Right lobe of liver (tissue), 4 donors: ENCODE results near the gene EMC7.
"Not testable (repeated sequence)": the region's sequence is repeated elsewhere in the genome, so short reads cannot be mapped to it uniquely, and the experiment has no call there.

Experiments
- POLR2A ChIP-seq: fragments of 450-650 bp; IDR thresholded peaks from one replicate; pipeline ENCODE4 v1.6.1; 2017; ENCODE audit warnings: antibody characterized with exemption, mild to moderate bottlenecking
- TF ChIP-seq, protein P1 (sequence below), 4 donors: fragments of 200-600 bp in 3 of 4; fragments of 450-650 bp in 1 of 4; IDR thresholded peaks; one replicate each; pipeline versions ENCODE4 v1.5.1 to v1.8.0; 2016 to 2022; ENCODE audit warnings: antibody characterized with exemption in 4 of 4, mild to moderate bottlenecking in 2 of 4
- donor health status: DM: no; HTN: no; CAD: no.
- donor health status: DM: no; HTN: no; CAD: no.
- donor health status: DM: no; HTN: yes; CAD: no.

GRCh38 chr15:34050385-34050784 lies 51.3 kb downstream of the EMC7 start:
- TF ChIP-seq, protein P1, sequence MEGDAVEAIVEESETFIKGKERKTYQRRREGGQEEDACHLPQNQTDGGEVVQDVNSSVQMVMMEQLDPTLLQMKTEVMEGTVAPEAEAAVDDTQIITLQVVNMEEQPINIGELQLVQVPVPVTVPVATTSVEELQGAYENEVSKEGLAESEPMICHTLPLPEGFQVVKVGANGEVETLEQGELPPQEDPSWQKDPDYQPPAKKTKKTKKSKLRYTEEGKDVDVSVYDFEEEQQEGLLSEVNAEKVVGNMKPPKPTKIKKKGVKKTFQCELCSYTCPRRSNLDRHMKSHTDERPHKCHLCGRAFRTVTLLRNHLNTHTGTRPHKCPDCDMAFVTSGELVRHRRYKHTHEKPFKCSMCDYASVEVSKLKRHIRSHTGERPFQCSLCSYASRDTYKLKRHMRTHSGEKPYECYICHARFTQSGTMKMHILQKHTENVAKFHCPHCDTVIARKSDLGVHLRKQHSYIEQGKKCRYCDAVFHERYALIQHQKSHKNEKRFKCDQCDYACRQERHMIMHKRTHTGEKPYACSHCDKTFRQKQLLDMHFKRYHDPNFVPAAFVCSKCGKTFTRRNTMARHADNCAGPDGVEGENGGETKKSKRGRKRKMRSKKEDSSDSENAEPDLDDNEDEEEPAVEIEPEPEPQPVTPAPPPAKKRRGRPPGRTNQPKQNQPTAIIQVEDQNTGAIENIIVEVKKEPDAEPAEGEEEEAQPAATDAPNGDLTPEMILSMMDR (IDR thresholded peaks at IDR 0.05): not testable (repeated sequence)
- not testable (repeated sequence) for TF ChIP-seq POLR2A
